ENCODE measurements around the gene SORCS2.

GRCh38 chr4:7191546-7192251 lies 639 bp upstream of the SORCS2 start:
- TF ChIP-seq POLR2A (IDR thresholded peaks at IDR 0.05) (no peak), CTCF (IDR thresholded peaks at IDR 0.05) (no peak)

Measured in uterus (tissue), 2 donors.